Measurements from ENCODE around the gene FGF14.

- TF ChIP-seq CTCF (IDR thresholded peaks at IDR 0.05) (no peak), POLR2A (IDR thresholded peaks at IDR 0.05) (no peak)
These were observed 164.6 kb downstream of the FGF14 start for GRCh38 chr13:102237230-102237629.
